IPS DF 6.9 (cell line): ENCODE results near the gene PRR16.

Source experiments
- DNase-seq: peaks from one replicate; pipeline ENCODE4 v3.0.0-alpha.2; 2013; ENCODE audit warnings: low read depth, low spot score
- H3K27ac ChIP-seq: one replicate; pipeline ENCODE4 v1.5.1; 2013; ENCODE audit warnings: low read length, control low read depth
- H3K27me3 ChIP-seq: 2 replicates; pipeline ENCODE4 v1.6.1; 2013; ENCODE audit warnings: mild to moderate bottlenecking, low read length; ENCODE audit not compliant: control insufficient read depth, insufficient read depth
- H3K36me3 ChIP-seq: 2 replicates; pipeline ENCODE4 v1.6.1; 2013; ENCODE audit warnings: low read length; ENCODE audit not compliant: control insufficient read depth, insufficient read depth
- H3K4me1 ChIP-seq: 2 replicates; pipeline ENCODE4 v1.6.1; 2013; ENCODE audit warnings: low read length; ENCODE audit not compliant: control insufficient read depth, insufficient read depth
- H3K4me3 ChIP-seq: 2 replicates; pipeline ENCODE4 v1.5.1; 2013; ENCODE audit warnings: mild to moderate bottlenecking, low read length
- H3K9me3 ChIP-seq: 2 replicates; pipeline ENCODE4 v1.6.1; 2013; ENCODE audit warnings: low read length, inconsistent platforms; ENCODE audit not compliant: control insufficient read depth, insufficient read depth
- WGBS: extraction: QIAGEN DNeasy Blood & Tissue Kit; methylation state at CpG from one replicate; pipeline ENCODE4 v1.1.7; 2013; ENCODE audit warnings: mixed read lengths, missing lambda C conversion rate; ENCODE audit not compliant: insufficient read length, insufficient coverage; 5-methylcytosine and 5-hydroxymethylcytosine counted together

Gene PRR16

DNA sequence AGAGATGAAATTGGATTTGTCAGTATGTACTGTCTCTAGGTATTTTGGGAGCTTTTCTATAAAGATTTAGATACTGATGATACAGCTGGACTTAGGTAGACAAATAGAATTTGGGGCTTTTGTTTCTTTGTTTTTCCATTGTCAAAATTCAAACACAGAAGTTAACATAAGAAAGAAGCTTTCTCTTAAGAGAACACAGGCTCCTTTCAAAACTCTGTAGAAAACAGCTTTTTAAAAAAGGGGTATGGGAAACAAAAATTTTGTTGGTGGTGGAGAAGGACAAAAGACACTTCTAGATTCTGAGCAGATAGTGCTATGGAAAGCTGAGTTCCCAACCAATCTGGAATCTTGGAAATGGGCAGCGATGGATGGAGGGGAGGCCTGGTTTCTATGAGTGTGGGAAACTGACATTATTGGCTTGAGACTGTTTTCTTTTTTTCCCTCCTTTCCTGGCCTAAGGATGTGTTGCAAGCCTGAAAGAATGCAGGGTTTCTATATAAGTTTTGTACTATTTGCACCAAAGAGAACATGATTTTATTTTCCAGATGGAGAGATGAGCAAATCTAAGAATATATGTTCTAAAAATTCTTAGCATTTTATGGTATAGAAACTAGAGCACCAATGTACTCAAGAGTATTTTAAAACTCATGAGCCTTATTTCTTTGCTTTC is 240.0 kb downstream of the PRR16 start:
- DNase-seq, result no peak
- Histone ChIP-seq H3K4me3 (no peak overlapping the region), H3K27ac (peak overlapping the region; percentile 64), H3K9me3 (no peaks in the 10 kb centered on the region), H3K4me1 (peaks cover 4% of the 10 kb centered on the region; the same call in 1 of the 2 replicates), H3K36me3 (peaks cover 2% of the 10 kb centered on the region; the same call in 1 of the 2 replicates), H3K27me3 (peaks cover 4% of the 10 kb centered on the region; the same call in 1 of the 2 replicates)
- WGBS, result no CpG with 5 or more reads among the region's 1 CpG

GRCh38 chr5:120706877-120707276 is 242.8 kb downstream of the PRR16 start:
- no peak for DNase-seq
- Histone ChIP-seq H3K27me3 (peaks cover 4% of the 10 kb centered on the region; the same call in 1 of the 2 replicates), H3K4me1 (peaks cover 4% of the 10 kb centered on the region; the same call in 1 of the 2 replicates), H3K36me3 (no peaks in the 10 kb centered on the region), H3K4me3 (no peak overlapping the region), H3K27ac (no peak overlapping the region), H3K9me3 (no peaks in the 10 kb centered on the region)

- Histone ChIP-seq H3K4me1 (no peaks in the 10 kb centered on the region), H3K27ac (no peak overlapping the region), H3K36me3 (no peaks in the 10 kb centered on the region), H3K9me3 (no peaks in the 10 kb centered on the region), H3K4me3 (no peak overlapping the region), H3K27me3 (no peaks in the 10 kb centered on the region)
- DNase-seq, result no peak
- no CpG with 5 or more reads among the region's 3 CpGs for WGBS
These were observed 253.3 kb downstream of the PRR16 start for GRCh38 chr5:120717381-120717780.

DNA sequence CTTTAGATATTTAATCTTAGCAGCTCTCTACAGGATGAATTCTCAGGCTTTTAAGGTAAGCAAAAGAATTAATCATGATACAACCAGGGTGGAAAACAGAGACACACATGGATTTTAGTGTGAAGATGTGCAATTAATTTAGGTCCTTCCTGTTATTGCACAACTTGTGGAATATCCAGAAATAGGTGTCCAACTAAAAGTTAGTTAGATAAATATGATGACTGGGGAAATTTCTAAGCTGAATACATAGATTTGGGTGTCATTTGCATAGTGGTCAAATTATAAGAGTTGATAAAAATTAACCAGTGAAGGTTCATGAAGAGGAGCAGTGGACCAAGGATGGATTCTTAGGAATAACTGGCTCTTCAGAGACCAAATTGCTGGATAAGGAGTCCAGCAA is 266.1 kb downstream of the PRR16 start:
- no peaks in the 10 kb centered on the region; the same call in 1 of the 2 replicates for H3K4me1 ChIP-seq
- H3K36me3 ChIP-seq, result no peaks in the 10 kb centered on the region
- no peak overlapping the region for H3K27ac ChIP-seq
- no peaks in the 10 kb centered on the region for H3K9me3 ChIP-seq
- no peaks in the 10 kb centered on the region for H3K27me3 ChIP-seq
- no peak for DNase-seq
- H3K4me3 ChIP-seq, result no peak overlapping the region

- Histone ChIP-seq H3K9me3 (no peaks in the 10 kb centered on the region), H3K27me3 (no peaks in the 10 kb centered on the region), H3K36me3 (no peaks in the 10 kb centered on the region), H3K27ac (no peak overlapping the region), H3K4me3 (no peak overlapping the region), H3K4me1 (no peaks in the 10 kb centered on the region; the same call in 1 of the 2 replicates)
- DNase-seq, result peak; percentile 25
- WGBS, result no CpG with 5 or more reads among the region's 4 CpGs
These were observed 269.9 kb downstream of the PRR16 start for GRCh38 chr5:120734033-120734432.

DNA sequence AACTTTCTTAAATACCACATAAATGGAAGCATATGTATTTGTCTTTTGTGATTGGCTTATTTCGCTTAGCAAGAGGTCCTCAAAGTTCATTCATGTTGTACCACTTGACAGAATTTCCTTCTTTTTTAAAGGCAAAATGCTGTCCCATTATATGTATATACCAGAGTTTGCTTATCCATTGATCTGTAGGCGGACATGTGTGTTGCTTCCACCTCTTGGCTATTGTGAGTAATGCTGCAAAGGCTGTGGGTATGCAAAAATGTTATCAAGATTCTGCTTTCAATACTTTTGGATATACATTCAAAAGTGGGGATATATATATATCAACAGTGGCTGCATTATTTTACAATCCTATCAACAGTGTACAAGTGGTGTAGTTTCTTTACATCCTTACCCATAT is 271.0 kb downstream of the PRR16 start:
- Histone ChIP-seq H3K36me3 (no peaks in the 10 kb centered on the region), H3K4me1 (no peaks in the 10 kb centered on the region; the same call in 1 of the 2 replicates), H3K9me3 (no peaks in the 10 kb centered on the region), H3K27me3 (no peaks in the 10 kb centered on the region), H3K4me3 (no peak overlapping the region), H3K27ac (no peak overlapping the region)
- no peak for DNase-seq
- no CpG with 5 or more reads among the region's 2 CpGs for WGBS
